HuH-7 (cell line): ENCODE measurements around the gene SPO11.

Source experiments
- DNase-seq: peaks from one replicate; pipeline ENCODE4 v3.0.0; 2011; ENCODE audit warnings: low spot score

Gene SPO11

DNA sequence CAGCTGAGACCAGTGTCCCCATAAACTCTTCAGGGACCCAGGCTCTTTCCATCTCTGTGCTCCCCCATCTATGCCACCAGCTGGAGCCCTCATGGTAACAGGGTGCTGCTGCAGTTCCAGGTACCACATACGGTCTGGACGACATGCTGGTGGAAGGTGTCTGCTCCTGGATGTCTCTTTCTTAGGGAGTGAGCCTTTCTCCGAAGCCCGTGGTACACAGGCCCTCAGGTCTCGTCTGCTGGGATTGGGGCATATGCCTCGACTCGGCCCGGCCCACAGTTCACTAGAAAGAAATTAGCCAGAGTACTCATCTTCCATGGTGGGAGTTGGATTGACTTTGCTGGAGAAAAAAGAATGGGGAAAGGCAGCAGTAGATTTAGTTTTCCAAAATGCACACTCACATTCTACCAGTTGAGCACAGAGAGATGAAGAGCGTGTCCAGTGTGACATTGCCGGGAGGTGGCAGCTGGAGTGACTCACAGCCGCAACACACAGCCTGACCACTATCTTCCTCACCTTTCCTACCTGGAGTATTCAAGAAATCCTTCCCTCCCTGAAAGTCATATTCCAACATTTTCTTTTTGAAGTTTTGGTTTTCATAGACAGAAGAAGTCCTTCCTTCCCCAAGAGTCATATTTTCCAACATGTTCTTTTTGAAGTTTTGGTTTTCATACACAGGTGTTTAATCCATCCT, 18.6 kb upstream of the SPO11 start:
- DNase-seq, result no peak

DNA sequence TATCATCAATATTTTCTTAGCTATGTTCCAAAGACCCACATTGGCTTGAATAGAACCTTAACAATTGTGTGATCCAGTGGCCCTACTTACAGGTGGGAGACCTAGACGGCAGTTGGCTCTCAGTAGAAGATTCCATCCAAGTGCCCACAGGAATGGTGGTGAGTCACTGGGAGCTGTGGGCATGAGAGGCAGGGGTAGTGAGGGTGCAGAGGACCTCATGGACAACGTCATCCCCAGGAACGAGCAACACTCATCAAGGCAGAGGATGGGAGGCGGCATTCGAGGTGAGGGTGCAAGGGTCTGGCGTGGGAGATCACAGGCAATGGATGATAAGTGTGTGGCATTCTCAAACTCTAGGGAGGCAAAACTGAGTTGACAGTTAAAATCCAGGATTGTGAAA, 17.5 kb upstream of the SPO11 start:
- no peak for DNase-seq

DNA sequence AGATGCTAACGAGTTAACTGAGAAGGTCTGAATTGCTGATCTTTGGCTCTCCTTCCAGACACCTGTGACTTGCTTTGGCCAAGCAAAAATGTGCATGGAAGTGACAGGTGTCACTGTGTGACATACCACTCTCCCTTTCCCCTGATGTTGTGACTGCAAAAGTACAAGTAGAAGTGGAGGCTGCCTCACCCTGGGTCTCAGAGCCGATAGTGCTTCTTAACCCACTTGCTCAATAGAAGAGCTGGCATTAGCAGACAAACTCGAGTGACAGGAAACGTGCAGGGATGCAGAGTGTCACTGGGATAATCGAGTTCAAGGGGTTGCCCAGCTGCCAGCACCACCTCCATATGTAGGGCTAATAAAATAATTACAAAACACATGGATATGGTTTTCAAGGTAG, 16.4 kb upstream of the SPO11 start:
- DNase-seq, result no peak

- no peak for DNase-seq
Measured at GRCh38 chr20:57313951-57314350, 15.7 kb upstream of the SPO11 start.

GRCh38 chr20:57315083-57315975, 14.3 kb upstream of the SPO11 start:
- DNase-seq, result no peak

DNA sequence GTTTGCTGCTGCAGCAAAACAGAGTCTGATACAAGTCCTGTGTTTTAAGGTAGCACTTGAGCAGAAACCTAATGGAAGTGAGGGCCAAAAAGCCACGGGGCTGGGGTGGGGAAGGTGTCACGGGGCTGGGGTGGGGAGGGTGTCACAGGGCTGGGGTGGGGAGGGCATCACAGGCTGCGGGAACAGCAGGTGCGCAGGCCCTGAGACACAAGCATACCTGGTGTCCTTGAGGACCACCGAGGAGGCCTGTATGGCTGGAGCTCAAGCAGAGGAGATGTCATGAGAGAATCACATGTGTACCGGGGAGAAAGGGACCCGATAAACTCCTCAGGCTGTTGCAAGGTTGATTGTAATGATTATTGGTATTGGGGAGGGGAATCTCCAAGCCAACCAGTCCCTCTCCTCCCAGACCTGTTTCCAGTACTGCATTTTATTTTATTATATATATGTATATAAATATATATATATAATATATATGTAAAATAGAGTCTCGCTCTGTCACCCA, 13.6 kb upstream of the SPO11 start:
- no peak for DNase-seq

- no peak for DNase-seq
Measured at GRCh38 chr20:57316795-57317201, 12.8 kb upstream of the SPO11 start.

- no peak for DNase-seq
Measured at GRCh38 chr20:57317316-57317788, 12.3 kb upstream of the SPO11 start.

GRCh38 chr20:57317789-57318371, 11.7 kb upstream of the SPO11 start:
- DNase-seq, result no peak

DNA sequence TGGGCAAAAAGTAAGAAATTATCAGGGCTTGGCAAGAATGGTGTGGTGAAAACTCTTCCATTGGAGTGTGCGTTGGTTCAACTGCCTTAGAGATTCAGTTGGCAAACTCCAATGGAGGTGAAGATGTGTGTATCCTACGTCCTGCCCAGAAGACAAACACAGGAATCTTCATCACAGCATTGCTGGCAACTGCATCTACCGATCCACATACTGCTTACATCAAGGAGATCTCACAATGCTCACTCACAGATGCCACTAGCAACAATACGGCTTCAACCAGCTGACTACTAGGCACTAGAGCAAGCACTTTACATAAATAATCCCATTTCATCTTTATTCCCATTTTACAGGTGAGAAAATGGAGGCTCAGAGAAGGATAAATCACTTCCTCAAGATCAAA, 10.0 kb upstream of the SPO11 start:
- DNase-seq, result no peak

GRCh38 chr20:57320358-57320757, 9.2 kb upstream of the SPO11 start:
- DNase-seq, result no peak

DNA sequence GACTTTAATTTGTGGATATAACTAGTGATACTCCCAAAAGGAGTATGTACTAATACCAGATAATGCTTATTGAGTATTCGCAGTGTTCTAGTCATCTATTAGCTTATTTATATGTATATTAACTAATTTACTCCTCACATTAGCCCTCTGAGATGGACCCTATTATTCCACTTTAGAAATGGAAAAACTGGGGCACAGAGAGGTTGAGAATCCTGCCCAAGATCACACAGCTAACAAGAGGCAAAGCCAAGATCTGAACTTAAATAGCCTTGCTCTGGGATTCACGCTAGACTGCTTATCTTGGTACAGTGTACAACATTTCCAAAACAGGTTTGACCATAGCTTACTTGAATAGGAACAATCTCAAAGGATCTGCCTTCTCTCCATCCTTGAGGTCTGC, 8.5 kb upstream of the SPO11 start:
- no peak for DNase-seq

DNA sequence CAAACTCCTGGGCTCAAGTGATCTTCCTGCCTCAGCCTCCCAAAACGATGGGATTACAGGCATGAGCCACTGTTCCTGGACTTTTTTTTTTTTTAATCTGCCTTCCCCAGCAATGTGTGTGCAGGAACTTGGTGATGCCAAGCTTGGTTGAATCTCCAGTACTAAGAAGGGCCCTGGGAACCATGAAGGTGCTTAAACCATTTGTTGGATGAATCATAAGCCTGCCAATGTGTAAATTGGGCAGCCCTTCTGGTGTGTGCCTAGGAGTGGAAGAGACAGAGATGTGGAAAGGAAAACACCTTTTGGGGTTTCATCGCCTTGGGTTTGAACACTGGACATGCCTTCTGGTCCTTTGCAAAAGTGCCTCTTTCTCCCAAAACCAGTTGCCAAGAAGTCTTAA, 7.1 kb upstream of the SPO11 start:
- DNase-seq, result no peak

DNA sequence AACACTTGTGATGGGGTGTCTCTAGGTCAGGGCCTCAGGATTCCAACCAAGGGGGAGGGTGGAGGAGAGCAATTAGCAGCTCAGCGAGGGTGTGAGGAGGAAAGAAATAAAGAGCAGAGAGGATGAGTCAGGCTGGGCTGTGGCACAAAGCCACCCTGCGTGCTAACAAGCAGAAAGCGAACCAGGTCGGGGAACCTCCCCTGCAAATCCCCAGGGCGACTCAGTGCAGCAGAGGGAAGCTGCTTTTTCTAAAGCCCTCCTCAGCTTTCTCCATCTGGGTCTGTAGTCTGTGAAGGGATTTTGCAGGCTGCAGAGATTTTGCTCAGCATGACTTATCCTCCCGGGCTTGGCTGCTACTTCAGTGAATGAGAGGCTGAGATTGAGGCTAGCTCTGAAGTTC, 6.6 kb upstream of the SPO11 start:
- DNase-seq, result no peak

DNA sequence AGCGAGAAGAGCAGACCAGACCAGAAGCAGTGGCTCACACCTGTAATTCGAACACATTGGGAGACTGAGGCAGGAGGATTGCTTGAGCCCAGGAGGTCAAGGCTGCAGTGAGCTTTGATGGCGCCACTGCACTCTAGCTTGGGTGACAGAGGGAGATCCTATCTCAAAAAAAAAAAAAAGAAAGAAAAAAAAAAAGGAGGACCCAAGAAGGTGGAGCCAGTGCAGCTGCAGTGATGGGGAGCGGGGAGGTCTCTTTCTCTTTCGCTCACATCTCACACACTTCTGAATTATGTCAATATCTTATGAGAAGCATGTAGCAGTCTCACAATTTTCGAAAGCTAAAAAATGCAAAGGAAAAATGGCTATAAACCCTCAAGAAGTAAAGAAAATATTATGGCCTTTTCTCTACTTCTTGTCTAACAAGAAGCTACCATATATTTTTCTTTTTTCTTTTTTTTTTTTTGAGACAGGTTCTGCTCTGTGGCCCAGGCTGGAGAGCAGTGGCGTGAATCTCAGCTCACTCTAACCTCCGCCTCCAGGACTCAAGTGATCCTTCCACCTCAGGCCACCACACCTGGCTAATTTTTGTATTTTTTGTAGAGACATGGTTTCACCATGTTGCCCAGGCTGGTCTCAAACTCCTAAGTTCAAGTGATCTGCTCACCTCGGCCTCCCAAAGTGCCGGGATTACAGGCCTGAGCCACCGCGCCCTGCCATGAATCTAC, 3.8 kb upstream of the SPO11 start:
- no peak for DNase-seq

- DNase-seq, result no peak
Measured at GRCh38 chr20:57326667-57327455, 2.7 kb upstream of the SPO11 start.

DNA sequence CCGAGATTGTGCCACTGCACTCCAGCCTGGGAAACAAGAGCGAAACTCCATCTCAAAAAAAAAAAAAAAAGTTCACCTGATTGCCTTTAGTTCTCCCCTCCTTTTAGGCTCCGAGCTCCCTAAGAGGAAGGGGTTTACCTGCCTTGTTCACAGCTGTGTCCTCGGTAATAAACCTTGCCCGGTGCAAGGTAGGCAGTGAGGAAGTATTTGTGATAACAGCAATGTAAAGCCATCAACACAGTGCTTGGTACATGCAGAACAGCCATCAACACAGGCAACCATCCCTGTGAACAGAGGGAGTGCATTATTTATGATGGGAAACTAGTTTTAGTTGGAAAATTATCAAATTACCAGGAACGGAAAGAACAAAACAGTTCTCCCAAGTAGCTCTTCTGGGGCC, 1.8 kb upstream of the SPO11 start:
- no peak for DNase-seq

- no peak for DNase-seq
Measured at GRCh38 chr20:57330998-57331397, 1.4 kb downstream of the SPO11 start.

GRCh38 chr20:57332105-57333089, 2.8 kb downstream of the SPO11 start:
- no peak for DNase-seq

- no peak for DNase-seq
Measured at GRCh38 chr20:57335392-57335791, 5.8 kb downstream of the SPO11 start.
